Neural progenitor cell (in vitro differentiated cells): ENCODE measurements around the gene CD63.

Experiments used
- CTCF ChIP-seq: fragments of 200-600 bp; sonication (generic); IDR thresholded peaks from 2 replicates; pipeline ENCODE4 v1.5.1; 2017; ENCODE audit warnings: antibody characterized with exemption, mild to moderate bottlenecking
- EZH2 ChIP-seq: fragments of 200-600 bp; sonication (generic); IDR thresholded peaks from 2 replicates; pipeline ENCODE4 v1.6.1; 2017; ENCODE audit warnings: antibody characterized with exemption, mild to moderate bottlenecking, moderate library complexity
- EZH2phosphoT487 ChIP-seq: fragments of 200-600 bp; sonication (generic); IDR thresholded peaks from 2 replicates; pipeline ENCODE4 v1.6.1; 2017; ENCODE audit warnings: antibody characterized with exemption

GRCh38 chr12:55744340-55745030 lies 15.7 kb upstream of the CD63 start:
- TF ChIP-seq EZH2 (no peak), CTCF (no peak), EZH2phosphoT487 (no peak)
